HCT116 (cell line): ENCODE results near the gene SVBP. TPM values are rescaled to one million over a fixed set of nuclear protein-coding genes. Genes with fewer than 3 reads are reported as not detected.

Experiments
- ATAC-seq: fragments of 200-7000 bp; cut with Tn5 transposase; 2 replicates; pipeline ENCODE4 v1.9.1; 2020; ENCODE audit warnings: mild to moderate bottlenecking, moderate library complexity
- BruUV-seq: library from RNA; stranded (reverse); fragments of 400-500 nt; replicated peaks from 2 replicates; lab custom pipeline; 2021; lab: Mats Ljungman, UMichigan
- CTCF ChIA-PET: fragments of 300-600 bp; sonication (Branson Sonifier 250); formaldehyde crosslinking; loops from one replicate; lab custom pipeline; 2021; ENCODE audit warnings: antibody characterized with exemption; lab: Charles Lee
- POLR2A ChIA-PET: fragments of 300-600, 350-600 bp; sonication (Branson Sonifier 250); formaldehyde crosslinking; loops from one replicate; lab custom pipeline; 2021; ENCODE audit warnings: antibody characterized with exemption; lab: Charles Lee
- RAD21 ChIA-PET, 2 experiments: fragments of 300-600 bp; sonication (Branson Sonifier 250); formaldehyde crosslinking; loops; one replicate each; lab custom pipeline; 2023; ENCODE audit warnings: low total read pairs in 2 of 2; ENCODE audit not compliant: uncharacterized antibody in 2 of 2, unreplicated experiment in 2 of 2, low non-redundant PET in 1 of 2; lab: Charles Lee
- DNase-seq: peaks from one replicate; pipeline ENCODE4 v3.0.0-alpha.2; 2010; ENCODE audit warnings: low read depth, low spot score
- H2AFZ ChIP-seq: fragments of 200-600 bp; shearing (Covaris generic), sonication (generic); 2 replicates; pipeline ENCODE4 v1.6.1; 2017; ENCODE audit warnings: low read depth, mixed run types, mixed read lengths, antibody characterized with exemption, low read length; ENCODE audit not compliant: poor library complexity, severe bottlenecking
- H3K27ac ChIP-seq: 2 replicates; pipeline ENCODE4 v1.5.1; 2012; ENCODE audit warnings: low read depth, low read length
- H3K27me3 ChIP-seq: fragments of 200-600 bp; sonication (generic); 2 replicates; pipeline ENCODE4 v1.6.1; 2016; ENCODE audit warnings: mixed run types, low read length, mixed read lengths; ENCODE audit not compliant: insufficient read depth
- H3K36me3 ChIP-seq, 2 experiments: fragments of 200-500 bp in 1 of 2; fragments of 200-600 bp in 1 of 2; sonication (Bioruptor generic) in 1 of 2; sonication (generic) in 1 of 2; 2 replicates each; pipeline versions ENCODE4 v1.5.1 to v1.6.1; 2014 to 2016; ENCODE audit warnings: low read length in 2 of 2, inconsistent platforms in 1 of 2, mixed read lengths in 1 of 2, mixed run types in 1 of 2; ENCODE audit not compliant: insufficient read depth in 2 of 2, control insufficient read depth in 1 of 2
- H3K4me1 ChIP-seq, 2 experiments: fragments of 200-600 bp in 1 of 2; sonication (generic) in 1 of 2; 2 replicates each; pipeline versions ENCODE4 v1.5.1 to v1.6.1; 2012 to 2017; ENCODE audit warnings: low read length in 2 of 2, inconsistent platforms in 1 of 2, mild to moderate bottlenecking in 1 of 2, mixed read lengths in 1 of 2, mixed run types in 1 of 2, moderate library complexity in 1 of 2; ENCODE audit not compliant: insufficient read depth in 2 of 2, control insufficient read depth in 1 of 2
- H3K4me2 ChIP-seq: fragments of 200-600 bp; sonication (generic); 2 replicates; pipeline ENCODE4 v1.6.1; 2017; ENCODE audit warnings: mixed run types, low read length, mixed read lengths
- H3K4me3 ChIP-seq, 2 experiments: fragments of 200-600 bp in 1 of 2; sonication (generic) in 1 of 2; replicated peaks in 1 of 2; 2 replicates each; pipeline ENCODE4 v1.5.1; 2011 to 2016; ENCODE audit warnings: low read length in 2 of 2, control low read depth in 1 of 2, low read depth in 1 of 2, mild to moderate bottlenecking in 1 of 2, mixed read lengths in 1 of 2, mixed run types in 1 of 2
- H3K79me2 ChIP-seq: fragments of 200-600 bp; sonication (generic); 2 replicates; pipeline ENCODE4 v1.6.1; 2017; ENCODE audit warnings: mild to moderate bottlenecking, mixed run types, low read length, moderate library complexity, mixed read lengths; ENCODE audit not compliant: insufficient read depth
- H3K9ac ChIP-seq: fragments of 200-600 bp; sonication (generic); 2 replicates; pipeline ENCODE4 v1.6.1; 2016; ENCODE audit warnings: low read length, mixed read lengths
- H3K9me2 ChIP-seq: fragments of 200-600 bp; sonication (generic), shearing (Covaris generic); 2 replicates; pipeline ENCODE4 v1.6.1; 2017; ENCODE audit warnings: mixed run types, mild to moderate bottlenecking, moderate library complexity; ENCODE audit not compliant: insufficient read depth
- H3K9me3 ChIP-seq, 2 experiments: fragments of 200-500 bp in 1 of 2; fragments of 200-600 bp in 1 of 2; sonication (Bioruptor generic) in 1 of 2; sonication (generic) in 1 of 2; 2 replicates each; pipeline ENCODE4 v1.6.1; 2014 to 2017; ENCODE audit warnings: low read length in 2 of 2, mixed read lengths in 2 of 2, inconsistent platforms in 1 of 2, low read depth in 1 of 2, mild to moderate bottlenecking in 1 of 2, mixed run types in 1 of 2, moderate library complexity in 1 of 2; ENCODE audit not compliant: control insufficient read depth in 1 of 2, insufficient read depth in 1 of 2
- H4K20me1 ChIP-seq: fragments of 200-600 bp; sonication (generic), shearing (Covaris generic); 2 replicates; pipeline ENCODE4 v1.6.1; 2017; ENCODE audit warnings: mixed run types, mild to moderate bottlenecking, moderate library complexity; ENCODE audit not compliant: insufficient read depth
- CBX3 ChIP-seq: IDR thresholded peaks from 2 replicates; pipeline ENCODE4 v1.6.1; 2012; ENCODE audit warnings: low read depth
- EGR1 ChIP-seq: IDR thresholded peaks from 2 replicates; pipeline ENCODE4 v1.6.1; 2012; ENCODE audit warnings: low read depth
- EZH2 ChIP-seq: fragments of 200-600 bp; sonication (generic); IDR thresholded peaks from 2 replicates; pipeline ENCODE4 v1.6.1; 2017; ENCODE audit warnings: antibody characterized with exemption, mixed run types
- EZH2phosphoT487 ChIP-seq: fragments of 200-600 bp; IDR thresholded peaks from 2 replicates; pipeline ENCODE4 v1.6.1; 2018; ENCODE audit warnings: antibody characterized with exemption, borderline replicate concordance
- JUND ChIP-seq: IDR thresholded peaks from 2 replicates; pipeline ENCODE4 v1.6.1; 2012
- SRF ChIP-seq: IDR thresholded peaks from 2 replicates; pipeline ENCODE4 v1.6.1; 2012; ENCODE audit warnings: low read depth
- TCF7L2 ChIP-seq: IDR thresholded peaks from 2 replicates; pipeline ENCODE4 v1.7.0; 2011; ENCODE audit warnings: borderline replicate concordance, inconsistent platforms; ENCODE audit not compliant: insufficient read depth, insufficient read length; ENCODE audit errors: extremely low read depth
- ZNF274 ChIP-seq: fragments of 200-500 bp; sonication (Bioruptor generic); IDR thresholded peaks from 2 replicates; pipeline ENCODE4 v1.6.1; 2014; ENCODE audit warnings: mild to moderate bottlenecking, low read depth, low read length, inconsistent platforms
- intact Hi-C: fragments of 100-400 bp; cut with micrococcal nuclease; formaldehyde crosslinking; loops from 2 replicates; pipeline ENCODE4 v1.10.0; 2022
- total RNA-seq: library from RNA; stranded (reverse); gene quantifications from one replicate; pipeline ENCODE4 v1.2.1, GENCODE V29; 2021; ENCODE audit not compliant: unreplicated experiment
- TF ChIP-seq, protein P1 (sequence below): IDR thresholded peaks from 2 replicates; pipeline ENCODE4 v1.6.1; 2012; ENCODE audit warnings: low read depth
- TF ChIP-seq, protein P2 (sequence below), 3 experiments: fragments of 200-600 bp in 1 of 3; sonication (generic) in 1 of 3; IDR thresholded peaks in 2 of 3; conservative IDR thresholded peaks in 1 of 3; 2 replicates each; pipeline ENCODE4 v1.5.1; 2012 to 2017; ENCODE audit warnings: low read depth in 2 of 3, low read length in 2 of 3, antibody characterized with exemption in 1 of 3, borderline replicate concordance in 1 of 3, control low read depth in 1 of 3, mild to moderate bottlenecking in 1 of 3, mixed read lengths in 1 of 3, mixed run types in 1 of 3, moderate library complexity in 1 of 3; ENCODE audit not compliant: insufficient read depth in 1 of 3
- TF ChIP-seq, protein P3 (sequence below): IDR thresholded peaks from 2 replicates; pipeline ENCODE4 v1.6.1; 2012

The SVBP gene
- total RNA-seq, 1 experiment from 2014 or later, result 14.4 TPM

DNA sequence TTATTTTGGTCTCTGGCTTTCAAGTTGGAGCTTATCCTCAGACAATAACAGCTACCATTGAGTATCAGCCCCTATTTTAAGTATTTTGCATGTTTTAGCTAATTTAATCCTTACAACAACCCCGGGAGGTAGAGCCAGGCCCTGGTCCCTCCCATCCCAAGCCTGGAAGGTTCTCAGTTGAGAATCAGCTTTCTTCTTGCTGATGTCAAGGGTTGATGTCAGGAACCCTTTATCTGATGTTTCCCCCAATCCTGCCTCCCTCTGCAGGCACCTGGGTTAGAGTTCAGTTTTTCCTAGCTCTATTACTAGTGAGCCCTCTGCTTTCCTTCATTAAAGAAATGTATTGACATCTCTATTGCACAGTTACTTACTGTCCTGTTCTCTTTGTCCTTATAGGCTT lies 3.6 kb upstream of the SVBP start:
- ChIA-PET RAD21 (no interaction called here), CTCF (interaction anchor here (0.9 kb wide), 1 partner anchor 253 kb away, joined by 3 read pairs; no protein-coding TSS in a partner anchor), POLR2A (interaction anchor here (0.8 to 1.1 kb wide), 2 partner anchors 11 to 26 kb away, joined by 3 read pairs; partner anchors contain the start of gene ZNF691)
- Histone ChIP-seq H3K79me2 (0 out of 2 replicates have a peak, but pooled peaks cover 2% of the 10 kb centered on the region), H2AFZ (no peak overlapping the region), H3K4me1 (peaks cover 30 to 48% of the 10 kb centered on the region in 2 experiments), H3K4me2 (no peak overlapping the region), H4K20me1 (no peaks in the 10 kb centered on the region), H3K27me3 (no peaks in the 10 kb centered on the region), H3K27ac (no peak overlapping the region), H3K4me3 (no peak overlapping the region), H3K9me2 (no peaks in the 10 kb centered on the region), H3K9ac (no peak overlapping the region), H3K36me3 (no peaks in the 10 kb centered on the region), H3K9me3 (no peaks in the 10 kb centered on the region)
- intact Hi-C loops, result no loop called here
- DNase-seq (no peak), ATAC-seq (no peak)
- TF ChIP-seq EZH2 (no peak), JUND (no peak), EZH2phosphoT487 (no peak), CBX3 (no peak), SRF (no peak), EGR1 (no peak), ZNF274 (no peak), TCF7L2 (no peak)
- TF ChIP-seq, protein P1, sequence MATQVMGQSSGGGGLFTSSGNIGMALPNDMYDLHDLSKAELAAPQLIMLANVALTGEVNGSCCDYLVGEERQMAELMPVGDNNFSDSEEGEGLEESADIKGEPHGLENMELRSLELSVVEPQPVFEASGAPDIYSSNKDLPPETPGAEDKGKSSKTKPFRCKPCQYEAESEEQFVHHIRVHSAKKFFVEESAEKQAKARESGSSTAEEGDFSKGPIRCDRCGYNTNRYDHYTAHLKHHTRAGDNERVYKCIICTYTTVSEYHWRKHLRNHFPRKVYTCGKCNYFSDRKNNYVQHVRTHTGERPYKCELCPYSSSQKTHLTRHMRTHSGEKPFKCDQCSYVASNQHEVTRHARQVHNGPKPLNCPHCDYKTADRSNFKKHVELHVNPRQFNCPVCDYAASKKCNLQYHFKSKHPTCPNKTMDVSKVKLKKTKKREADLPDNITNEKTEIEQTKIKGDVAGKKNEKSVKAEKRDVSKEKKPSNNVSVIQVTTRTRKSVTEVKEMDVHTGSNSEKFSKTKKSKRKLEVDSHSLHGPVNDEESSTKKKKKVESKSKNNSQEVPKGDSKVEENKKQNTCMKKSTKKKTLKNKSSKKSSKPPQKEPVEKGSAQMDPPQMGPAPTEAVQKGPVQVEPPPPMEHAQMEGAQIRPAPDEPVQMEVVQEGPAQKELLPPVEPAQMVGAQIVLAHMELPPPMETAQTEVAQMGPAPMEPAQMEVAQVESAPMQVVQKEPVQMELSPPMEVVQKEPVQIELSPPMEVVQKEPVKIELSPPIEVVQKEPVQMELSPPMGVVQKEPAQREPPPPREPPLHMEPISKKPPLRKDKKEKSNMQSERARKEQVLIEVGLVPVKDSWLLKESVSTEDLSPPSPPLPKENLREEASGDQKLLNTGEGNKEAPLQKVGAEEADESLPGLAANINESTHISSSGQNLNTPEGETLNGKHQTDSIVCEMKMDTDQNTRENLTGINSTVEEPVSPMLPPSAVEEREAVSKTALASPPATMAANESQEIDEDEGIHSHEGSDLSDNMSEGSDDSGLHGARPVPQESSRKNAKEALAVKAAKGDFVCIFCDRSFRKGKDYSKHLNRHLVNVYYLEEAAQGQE, result no peak
- TF ChIP-seq, protein P2, sequence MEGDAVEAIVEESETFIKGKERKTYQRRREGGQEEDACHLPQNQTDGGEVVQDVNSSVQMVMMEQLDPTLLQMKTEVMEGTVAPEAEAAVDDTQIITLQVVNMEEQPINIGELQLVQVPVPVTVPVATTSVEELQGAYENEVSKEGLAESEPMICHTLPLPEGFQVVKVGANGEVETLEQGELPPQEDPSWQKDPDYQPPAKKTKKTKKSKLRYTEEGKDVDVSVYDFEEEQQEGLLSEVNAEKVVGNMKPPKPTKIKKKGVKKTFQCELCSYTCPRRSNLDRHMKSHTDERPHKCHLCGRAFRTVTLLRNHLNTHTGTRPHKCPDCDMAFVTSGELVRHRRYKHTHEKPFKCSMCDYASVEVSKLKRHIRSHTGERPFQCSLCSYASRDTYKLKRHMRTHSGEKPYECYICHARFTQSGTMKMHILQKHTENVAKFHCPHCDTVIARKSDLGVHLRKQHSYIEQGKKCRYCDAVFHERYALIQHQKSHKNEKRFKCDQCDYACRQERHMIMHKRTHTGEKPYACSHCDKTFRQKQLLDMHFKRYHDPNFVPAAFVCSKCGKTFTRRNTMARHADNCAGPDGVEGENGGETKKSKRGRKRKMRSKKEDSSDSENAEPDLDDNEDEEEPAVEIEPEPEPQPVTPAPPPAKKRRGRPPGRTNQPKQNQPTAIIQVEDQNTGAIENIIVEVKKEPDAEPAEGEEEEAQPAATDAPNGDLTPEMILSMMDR (IDR thresholded peaks at IDR 0.05 in 2 of 3, conservative IDR thresholded peaks at IDR 0.05 in 1 of 3; ENCODE audit: borderline replicate concordance in 1 of 3, insufficient read depth in 1 of 3, low read depth in 2 of 3, low read length in 2 of 3), result no peak
- TF ChIP-seq, protein P3, sequence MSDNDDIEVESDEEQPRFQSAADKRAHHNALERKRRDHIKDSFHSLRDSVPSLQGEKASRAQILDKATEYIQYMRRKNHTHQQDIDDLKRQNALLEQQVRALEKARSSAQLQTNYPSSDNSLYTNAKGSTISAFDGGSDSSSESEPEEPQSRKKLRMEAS, result no peak
- BruUV-seq, result no TSS peak
